ENCODE measurements around the gene INHBB. TPM values are rescaled to one million over a fixed set of nuclear protein-coding genes. Genes with fewer than 3 reads are reported as not detected.

The INHBB gene
- total RNA-seq, 4 donors from 2014 or later, result 3.1 to 23.8 (median 13.7) TPM

GRCh38 chr2:120392923-120393322 is 47.0 kb downstream of the INHBB start:
- ATAC-seq (no peak), DNase-seq (no peak)
- in situ Hi-C loops (cut with MboI; ENCODE audit: low sequenced_read_pairs in 4 of 4) (no loop called here), intact Hi-C loops (cut with DNase I; ENCODE audit: low total_unique reads) (no loop called here)
- H3K4me3 ChIP-seq, result no peak overlapping the region
- H3K9me3 ChIP-seq, result no peaks in the 10 kb centered on the region
- H3K27me3 ChIP-seq, result no peaks in the 10 kb centered on the region
- no peaks in the 10 kb centered on the region for H3K36me3 ChIP-seq
- H3K4me1 ChIP-seq, result no peaks in the 10 kb centered on the region
- no peak overlapping the region for H3K27ac ChIP-seq
- TF ChIP-seq CTCF (IDR thresholded peaks at IDR 0.05 in 4 of 5, conservative IDR thresholded peaks at IDR 0.05 in 1 of 5) (no peak), POLR2A (IDR thresholded peaks at IDR 0.05) (no peak)

GRCh38 chr2:120393456-120393855 is 47.5 kb downstream of the INHBB start:
- no peak for DNase-seq
- H3K4me1 ChIP-seq, result no peaks in the 10 kb centered on the region
- H3K9me3 ChIP-seq, result no peaks in the 10 kb centered on the region
- no peak for TF ChIP-seq POLR2A (IDR thresholded peaks at IDR 0.05)
- TF ChIP-seq CTCF (IDR thresholded peaks at IDR 0.05 in 4 of 5, conservative IDR thresholded peaks at IDR 0.05 in 1 of 5), result no peak
- no peak for ATAC-seq
- intact Hi-C loops (cut with DNase I; ENCODE audit: low total_unique reads) (no loop called here), in situ Hi-C loops (cut with MboI; ENCODE audit: low sequenced_read_pairs in 4 of 4) (no loop called here)
- H3K27me3 ChIP-seq, result no peaks in the 10 kb centered on the region
- no peak overlapping the region for H3K4me3 ChIP-seq
- no peaks in the 10 kb centered on the region for H3K36me3 ChIP-seq
- no peak overlapping the region for H3K27ac ChIP-seq

GRCh38 chr2:120394764-120395163 is 48.8 kb downstream of the INHBB start:
- intact Hi-C loops (cut with DNase I; ENCODE audit: low total_unique reads), result no loop called here
- in situ Hi-C loops (cut with MboI; ENCODE audit: low sequenced_read_pairs in 4 of 4), result no loop called here
- no peak for ATAC-seq
- no peak overlapping the region for H3K4me3 ChIP-seq
- no peak for DNase-seq
- no peaks in the 10 kb centered on the region for H3K27me3 ChIP-seq
- no peaks in the 10 kb centered on the region for H3K9me3 ChIP-seq
- TF ChIP-seq CTCF (IDR thresholded peaks at IDR 0.05 in 4 of 5, conservative IDR thresholded peaks at IDR 0.05 in 1 of 5) (no peak), POLR2A (IDR thresholded peaks at IDR 0.05) (no peak)
- no peaks in the 10 kb centered on the region for H3K36me3 ChIP-seq
- H3K4me1 ChIP-seq, result no peaks in the 10 kb centered on the region
- H3K27ac ChIP-seq, result no peak overlapping the region

- Histone ChIP-seq H3K4me1 (no peaks in the 10 kb centered on the region), H3K4me3 (no peak overlapping the region), H3K36me3 (no peaks in the 10 kb centered on the region), H3K9me3 (no peaks in the 10 kb centered on the region), H3K27me3 (no peaks in the 10 kb centered on the region), H3K27ac (no peak overlapping the region)
- intact Hi-C loops (cut with DNase I; ENCODE audit: low total_unique reads) (no loop called here), in situ Hi-C loops (cut with MboI; ENCODE audit: low sequenced_read_pairs in 4 of 4) (no loop called here)
- TF ChIP-seq CTCF (IDR thresholded peaks at IDR 0.05 in 4 of 5, conservative IDR thresholded peaks at IDR 0.05 in 1 of 5), result no peak
- TF ChIP-seq POLR2A (IDR thresholded peaks at IDR 0.05), result no peak
- DNase-seq (no peak), ATAC-seq (no peak)
Observed at GRCh38 chr2:120395221-120396012, 49.5 kb downstream of the INHBB start.

All from gastrocnemius medialis (tissue), 4 donors.